Lower leg skin (tissue), 3 donors: ENCODE data around the gene TRDN.

Experiments
- CTCF ChIP-seq, 3 donors: fragments of 450-650 bp; IDR thresholded peaks; one replicate each; pipeline ENCODE4 v1.5.1; 2016; ENCODE audit warnings: antibody characterized with exemption in 3 of 3, mild to moderate bottlenecking in 3 of 3, moderate library complexity in 2 of 3
- POLR2A ChIP-seq, 2 donors: fragments of 450-650 bp; IDR thresholded peaks; one replicate each; pipeline ENCODE4 v1.6.1; 2016 to 2017; ENCODE audit warnings: antibody characterized with exemption in 2 of 2, mild to moderate bottlenecking in 1 of 2, moderate library complexity in 1 of 2

GRCh38 chr6:123625696-123626095, 11.1 kb downstream of the TRDN start:
- no peak for TF ChIP-seq CTCF (IDR thresholded peaks at IDR 0.05)
- no peak for TF ChIP-seq POLR2A (IDR thresholded peaks at IDR 0.05)
